ENCODE results near the gene DENND10.
A peak's percentile ranks its signal among the peaks of the same experiment; 100 is the strongest.
"Not testable (repeated sequence)": the region's sequence is repeated elsewhere in the genome, so short reads cannot be mapped to it uniquely, and the experiment has no call there.

DENND10 gene

DNA sequence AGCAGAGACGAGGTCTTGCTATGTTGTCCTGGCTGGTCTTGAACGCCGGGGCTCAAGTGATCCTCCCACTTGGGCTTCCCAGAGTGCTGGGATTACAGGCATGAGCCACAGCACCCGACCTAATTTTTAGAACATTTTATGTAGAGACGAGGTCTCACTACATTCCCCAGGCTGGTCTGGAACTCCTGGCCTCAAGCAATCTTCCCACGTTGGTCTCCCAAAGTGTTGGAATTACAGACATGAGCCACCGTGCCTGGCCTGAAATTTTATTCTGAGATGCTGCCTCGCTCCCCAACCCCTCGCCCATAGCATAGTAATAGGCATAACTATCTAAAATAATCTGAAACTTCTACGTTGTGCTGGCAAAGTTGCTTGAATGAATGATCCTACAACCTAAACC lies 39.7 kb downstream of the DENND10 start:
- H3K4me3 ChIP-seq (replicated peaks; ENCODE audit: low read depth, low read length), result no peak overlapping the region
- DNase-seq (ENCODE audit: low read depth), result no peak
- TF ChIP-seq, protein P1, sequence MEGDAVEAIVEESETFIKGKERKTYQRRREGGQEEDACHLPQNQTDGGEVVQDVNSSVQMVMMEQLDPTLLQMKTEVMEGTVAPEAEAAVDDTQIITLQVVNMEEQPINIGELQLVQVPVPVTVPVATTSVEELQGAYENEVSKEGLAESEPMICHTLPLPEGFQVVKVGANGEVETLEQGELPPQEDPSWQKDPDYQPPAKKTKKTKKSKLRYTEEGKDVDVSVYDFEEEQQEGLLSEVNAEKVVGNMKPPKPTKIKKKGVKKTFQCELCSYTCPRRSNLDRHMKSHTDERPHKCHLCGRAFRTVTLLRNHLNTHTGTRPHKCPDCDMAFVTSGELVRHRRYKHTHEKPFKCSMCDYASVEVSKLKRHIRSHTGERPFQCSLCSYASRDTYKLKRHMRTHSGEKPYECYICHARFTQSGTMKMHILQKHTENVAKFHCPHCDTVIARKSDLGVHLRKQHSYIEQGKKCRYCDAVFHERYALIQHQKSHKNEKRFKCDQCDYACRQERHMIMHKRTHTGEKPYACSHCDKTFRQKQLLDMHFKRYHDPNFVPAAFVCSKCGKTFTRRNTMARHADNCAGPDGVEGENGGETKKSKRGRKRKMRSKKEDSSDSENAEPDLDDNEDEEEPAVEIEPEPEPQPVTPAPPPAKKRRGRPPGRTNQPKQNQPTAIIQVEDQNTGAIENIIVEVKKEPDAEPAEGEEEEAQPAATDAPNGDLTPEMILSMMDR (IDR thresholded peaks at IDR 0.05; ENCODE audit: low read length, missing control alignments), result no peak

DNA sequence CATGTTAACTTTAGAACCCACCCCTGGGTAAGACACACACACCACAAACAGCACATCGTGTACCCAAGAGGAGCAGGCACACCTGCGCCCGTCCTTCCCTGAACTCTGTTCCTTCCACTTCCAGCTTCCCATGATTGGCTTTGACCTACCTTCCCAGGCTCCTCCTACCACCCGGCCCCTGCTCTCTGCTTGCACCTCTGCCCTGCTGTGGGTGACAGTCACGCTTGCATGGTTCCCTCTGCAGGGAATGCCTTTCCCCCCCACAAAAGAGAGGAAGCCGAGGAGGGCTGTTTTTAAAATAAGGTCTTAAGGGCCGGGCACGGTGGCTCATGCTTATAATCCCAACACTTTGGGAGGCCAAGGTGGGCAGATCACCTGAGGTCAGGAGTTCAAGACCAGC lies 45.2 kb downstream of the DENND10 start:
- TF ChIP-seq, protein P1 (IDR thresholded peaks at IDR 0.05; ENCODE audit: low read length, missing control alignments), result no peak
- H3K4me3 ChIP-seq (replicated peaks; ENCODE audit: low read depth, low read length), result no peak overlapping the region
- DNase-seq (ENCODE audit: low read depth), result no peak

DNA sequence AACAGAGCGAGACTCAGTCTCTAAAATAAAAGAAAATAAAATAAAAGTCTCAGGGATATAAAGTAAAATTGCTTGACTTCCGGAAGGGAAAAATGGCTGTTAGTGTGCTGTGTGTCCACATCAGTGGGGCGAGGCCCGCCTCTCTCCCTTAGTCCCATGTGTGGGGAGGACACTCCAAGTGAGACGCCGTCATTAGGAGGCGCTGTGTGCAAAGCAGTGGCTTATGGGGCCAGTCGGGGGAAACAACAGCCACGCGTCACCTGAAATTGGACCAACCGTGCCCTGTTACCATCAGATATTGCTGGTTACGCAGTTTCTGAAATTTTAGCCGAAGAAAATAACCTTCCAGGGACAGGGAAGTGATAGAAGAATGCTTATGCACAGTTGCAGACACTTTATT lies 45.8 kb downstream of the DENND10 start:
- no peak overlapping the region for H3K4me3 ChIP-seq (replicated peaks; ENCODE audit: low read depth, low read length)
- DNase-seq (ENCODE audit: low read depth), result no peak
- TF ChIP-seq, protein P1 (IDR thresholded peaks at IDR 0.05; ENCODE audit: low read length, missing control alignments), result peak; percentile 14

DNA sequence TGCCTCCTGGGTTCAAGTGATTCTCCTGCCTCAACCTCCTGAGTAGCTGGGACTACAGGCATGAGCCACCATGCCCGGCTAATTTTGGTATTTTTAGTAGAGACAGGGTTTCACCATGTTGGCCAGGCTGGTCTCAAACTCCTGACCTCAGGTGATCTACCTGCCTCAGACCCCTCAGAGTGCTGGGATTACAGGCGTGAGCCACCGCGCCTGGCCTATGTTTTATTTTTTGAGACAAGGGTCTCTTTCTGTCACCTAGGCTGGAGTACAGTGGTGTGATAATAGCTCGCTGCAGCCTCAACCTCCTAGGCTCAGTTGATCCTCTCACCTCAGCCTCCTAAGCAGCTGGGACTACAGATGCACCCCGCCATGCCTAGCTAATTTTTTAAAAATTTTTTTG lies 47.7 kb downstream of the DENND10 start:
- not testable (repeated sequence) for DNase-seq (ENCODE audit: low read depth); H3K4me3 ChIP-seq (replicated peaks; ENCODE audit: low read depth, low read length)

DNA sequence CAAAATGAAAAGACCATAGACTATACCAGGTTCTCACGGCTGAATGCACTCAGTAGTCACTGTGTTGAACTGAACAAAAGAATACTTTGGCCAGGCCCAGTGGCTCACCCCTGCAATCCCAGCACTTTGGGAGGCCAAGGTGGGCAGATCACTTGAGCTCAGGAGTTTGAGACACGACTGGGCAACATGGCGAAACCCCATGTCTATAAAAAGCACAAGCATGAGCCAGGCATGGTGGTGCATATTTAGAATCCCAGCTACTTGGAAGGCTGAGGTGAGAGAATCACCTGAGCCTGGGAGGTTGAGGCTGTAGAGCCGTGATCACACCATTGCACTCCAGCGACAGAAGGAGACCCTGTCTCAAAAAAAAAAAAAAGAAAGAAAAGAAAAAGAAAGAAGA lies 49.1 kb downstream of the DENND10 start:
- no peak overlapping the region for H3K4me3 ChIP-seq (replicated peaks; ENCODE audit: low read depth, low read length)
- TF ChIP-seq, protein P1 (IDR thresholded peaks at IDR 0.05; ENCODE audit: low read length, missing control alignments), result no peak
- DNase-seq (ENCODE audit: low read depth), result no peak

DNA sequence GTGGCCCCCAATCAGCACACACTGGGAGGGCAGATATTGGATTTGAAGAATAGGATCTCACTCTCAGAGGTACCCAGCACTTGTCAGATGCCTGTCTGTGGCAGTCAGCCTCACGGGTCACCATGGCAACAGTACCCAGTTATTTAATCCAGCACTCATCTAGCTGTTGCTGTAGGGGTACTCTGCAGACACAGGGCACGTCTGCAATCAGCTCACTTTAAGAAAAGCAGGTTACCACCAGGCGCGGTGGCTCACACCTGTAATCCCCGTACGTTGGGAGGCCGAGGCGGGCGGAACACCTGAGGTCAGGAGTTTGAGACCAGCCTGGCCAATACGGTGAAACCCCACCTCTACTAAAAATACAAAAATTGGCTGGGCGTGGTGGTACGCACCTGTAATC lies 49.7 kb downstream of the DENND10 start:
- H3K4me3 ChIP-seq (replicated peaks; ENCODE audit: low read depth, low read length), result no peak overlapping the region
- TF ChIP-seq, protein P1 (IDR thresholded peaks at IDR 0.05; ENCODE audit: low read length, missing control alignments), result no peak
- DNase-seq (ENCODE audit: low read depth), result no peak

DNA sequence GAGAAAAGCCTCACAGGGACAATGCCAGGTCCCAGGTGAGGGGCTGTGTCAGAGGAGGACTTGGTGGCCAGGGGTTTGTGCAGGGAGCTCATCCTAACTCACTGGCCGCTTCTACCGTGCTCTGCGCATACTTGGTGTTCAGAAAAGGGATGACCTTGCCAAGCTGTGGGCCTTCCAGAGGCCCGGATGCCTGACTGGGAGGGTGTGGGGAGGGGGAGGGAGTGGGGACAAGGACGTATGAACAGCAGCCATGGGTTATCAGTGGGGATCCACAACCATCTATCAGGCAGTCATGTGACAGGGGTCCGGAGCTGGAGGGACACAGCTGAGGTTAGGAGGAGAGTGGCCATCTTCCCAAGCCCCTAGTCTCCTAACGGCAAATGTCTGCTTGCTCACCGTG lies 55.4 kb downstream of the DENND10 start:
- H3K4me3 ChIP-seq (replicated peaks; ENCODE audit: low read depth, low read length), result no peak overlapping the region
- TF ChIP-seq, protein P1 (IDR thresholded peaks at IDR 0.05; ENCODE audit: low read length, missing control alignments), result no peak
- DNase-seq (ENCODE audit: low read depth), result no peak

Data from fibroblast of pulmonary artery (primary cell).